ENCODE measurements around the gene EEFSEC. TPM values are rescaled to one million over a fixed set of nuclear protein-coding genes. Genes with fewer than 3 reads are reported as not detected.

Gene EEFSEC
- total RNA-seq, 1 experiment from 2014 or later = 21.3 TPM

DNA sequence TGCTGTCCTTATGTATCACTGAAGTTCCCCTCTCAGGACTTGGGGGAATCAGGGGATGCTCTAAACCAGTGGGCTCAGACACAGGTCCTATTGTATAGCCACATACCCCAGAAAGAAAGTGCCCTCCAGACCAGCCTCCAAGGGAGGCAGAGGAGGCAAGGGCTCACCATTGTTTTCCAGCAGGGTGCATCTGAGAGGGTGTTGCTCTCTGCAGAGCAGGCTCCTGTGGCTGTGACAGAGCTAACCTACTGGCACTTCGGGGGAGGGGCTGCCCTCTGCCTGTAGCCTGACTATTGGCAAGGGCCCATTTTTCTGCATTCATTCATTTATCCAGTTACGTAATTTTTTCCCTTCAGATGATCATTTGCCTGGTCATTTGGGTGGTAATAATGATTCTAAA lies 39.9 kb downstream of the EEFSEC start:
- Histone ChIP-seq H3K27me3 (ENCODE audit: insufficient read depth, low read depth) (no peaks in the 10 kb centered on the region), H4K20me1 (ENCODE audit: insufficient read depth) (no peaks in the 10 kb centered on the region), H3K4me1 (replicated peaks; ENCODE audit: insufficient read depth) (peaks cover 16% of the 10 kb centered on the region), H3K9me2 (ENCODE audit: insufficient read depth) (no peaks in the 10 kb centered on the region), H3K79me2 (ENCODE audit: low read depth) (peaks cover 11% of the 10 kb centered on the region; the same call in 1 of the 2 replicates), H2AFZ (no peak overlapping the region), H3K4me3 (no peak overlapping the region), H3K9me3 (ENCODE audit: insufficient read depth, low read depth) (no peaks in the 10 kb centered on the region), H3K4me2 (no peak overlapping the region), H3F3A (ENCODE audit: insufficient read depth, low read depth) (peaks cover 7% of the 10 kb centered on the region; the same call in 1 of the 2 replicates), H3K27ac (no peak overlapping the region), H3K36me3 (ENCODE audit: low read depth) (no peaks in the 10 kb centered on the region)
- no peak for TF ChIP-seq CTCF (conservative IDR thresholded peaks at IDR 0.05)
- no peak for TF ChIP-seq EZH2 (IDR thresholded peaks at IDR 0.05; ENCODE audit: low read depth)
- BruUV-seq (replicated peaks) = no TSS peak
- no peak for DNase-seq
- CTCF ChIA-PET = no interaction called here
- POLR2A ChIA-PET (ENCODE audit: unreplicated experiment) = no interaction called here
- intact Hi-C loops (cut with micrococcal nuclease; ENCODE audit: unreplicated experiment) = no loop called here

- no peaks in the 10 kb centered on the region; the same call in 1 of the 2 replicates for H3K79me2 ChIP-seq (ENCODE audit: low read depth)
- H3K9me3 ChIP-seq (ENCODE audit: insufficient read depth, low read depth) = no peaks in the 10 kb centered on the region
- no peaks in the 10 kb centered on the region for H3K36me3 ChIP-seq (ENCODE audit: low read depth)
- BruUV-seq (replicated peaks) = no TSS peak
- H3K4me1 ChIP-seq (replicated peaks; ENCODE audit: insufficient read depth) = peaks cover 16% of the 10 kb centered on the region
- no peak for DNase-seq
- ChIA-PET CTCF (no interaction called here), POLR2A (ENCODE audit: unreplicated experiment) (interaction anchor here (0.6 kb wide), 1 partner anchor 71 kb away, joined by 3 read pairs; no protein-coding TSS in a partner anchor)
- no peaks in the 10 kb centered on the region for H4K20me1 ChIP-seq (ENCODE audit: insufficient read depth)
- peaks cover 4% of the 10 kb centered on the region; the same call in 1 of the 2 replicates for H3F3A ChIP-seq (ENCODE audit: insufficient read depth, low read depth)
- no peak overlapping the region for H3K4me2 ChIP-seq
- H3K9me2 ChIP-seq (ENCODE audit: insufficient read depth) = no peaks in the 10 kb centered on the region
- no peak overlapping the region for H3K27ac ChIP-seq
- TF ChIP-seq EZH2 (IDR thresholded peaks at IDR 0.05; ENCODE audit: low read depth) = no peak
- TF ChIP-seq CTCF (conservative IDR thresholded peaks at IDR 0.05) = no peak
- intact Hi-C loops (cut with micrococcal nuclease; ENCODE audit: unreplicated experiment) = no loop called here
- no peak overlapping the region for H2AFZ ChIP-seq
- H3K4me3 ChIP-seq = no peak overlapping the region
- no peaks in the 10 kb centered on the region for H3K27me3 ChIP-seq (ENCODE audit: insufficient read depth, low read depth)
Measured at GRCh38 chr3:128194843-128195242, 41.6 kb downstream of the EEFSEC start.

- H3K79me2 ChIP-seq (ENCODE audit: low read depth) = no peaks in the 10 kb centered on the region; the same call in 1 of the 2 replicates
- BruUV-seq (replicated peaks) = no TSS peak
- H3F3A ChIP-seq (ENCODE audit: insufficient read depth, low read depth) = no peaks in the 10 kb centered on the region
- ChIA-PET CTCF (no interaction called here), POLR2A (ENCODE audit: unreplicated experiment) (no interaction called here)
- H3K4me2 ChIP-seq = no peak overlapping the region
- H2AFZ ChIP-seq = no peak overlapping the region
- peaks cover 10% of the 10 kb centered on the region for H3K4me1 ChIP-seq (replicated peaks; ENCODE audit: insufficient read depth)
- H3K27me3 ChIP-seq (ENCODE audit: insufficient read depth, low read depth) = no peaks in the 10 kb centered on the region
- H3K27ac ChIP-seq = no peak overlapping the region
- DNase-seq = no peak
- H3K9me3 ChIP-seq (ENCODE audit: insufficient read depth, low read depth) = no peaks in the 10 kb centered on the region
- TF ChIP-seq CTCF (conservative IDR thresholded peaks at IDR 0.05) (no peak), EZH2 (IDR thresholded peaks at IDR 0.05; ENCODE audit: low read depth) (no peak)
- intact Hi-C loops (cut with micrococcal nuclease; ENCODE audit: unreplicated experiment) = no loop called here
- H3K9me2 ChIP-seq (ENCODE audit: insufficient read depth) = no peaks in the 10 kb centered on the region
- H3K4me3 ChIP-seq = no peak overlapping the region
- no peaks in the 10 kb centered on the region for H3K36me3 ChIP-seq (ENCODE audit: low read depth)
- H4K20me1 ChIP-seq (ENCODE audit: insufficient read depth) = no peaks in the 10 kb centered on the region
Measured at GRCh38 chr3:128195369-128195768, 42.1 kb downstream of the EEFSEC start.
